Hematopoietic multipotent progenitor cell treated with erythropoietin and hydrocortisone succinate and interleukin-3 and kit ligand, for 8 days (in vitro differentiated cells): ENCODE data around the gene THEMIS2.
A peak's percentile ranks its signal among the peaks of the same experiment; 100 is the strongest.
"Not testable (repeated sequence)": the region's sequence is repeated elsewhere in the genome, so short reads cannot be mapped to it uniquely, and the experiment has no call there.

Source experiments
- DNase-seq: peaks from one replicate; pipeline ENCODE4 v3.0.0-alpha.2; 2015

Gene THEMIS2

DNA sequence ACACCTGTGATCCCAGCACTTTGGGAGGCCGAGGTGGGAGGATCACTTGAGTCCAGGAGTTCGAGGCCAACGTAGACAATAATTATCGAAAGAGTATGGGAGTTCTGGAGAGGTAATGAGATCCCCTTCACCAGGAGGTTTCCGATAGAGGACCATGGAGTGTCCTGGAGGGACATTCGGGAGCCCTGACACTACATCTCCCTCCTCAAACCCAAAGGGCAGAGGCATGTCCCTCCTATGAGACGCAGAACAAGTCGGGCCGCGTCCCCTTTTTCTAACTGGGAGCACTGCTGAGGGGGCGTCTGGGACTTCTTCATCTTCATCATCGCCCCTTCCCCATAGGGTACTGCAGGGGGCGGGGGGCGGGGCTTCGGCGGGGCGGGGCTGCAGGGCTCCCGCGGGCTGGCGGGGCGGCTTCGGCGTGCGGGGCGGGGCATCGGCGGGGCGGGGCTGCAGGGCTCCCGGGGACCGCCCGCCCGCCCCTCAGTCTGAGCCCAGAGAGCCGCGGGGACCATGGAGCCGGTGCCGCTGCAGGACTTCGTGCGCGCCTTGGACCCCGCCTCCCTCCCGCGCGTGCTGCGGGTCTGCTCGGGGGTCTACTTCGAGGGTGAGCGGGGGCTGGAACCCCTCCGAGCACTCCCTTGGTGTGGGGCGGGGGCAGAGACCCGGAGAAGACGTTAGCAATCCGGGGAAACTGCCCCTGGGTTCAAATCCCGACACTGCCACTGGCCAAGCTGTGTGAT is at the start of gene THEMIS2:
TSS of gene THEMIS2 (plus strand) at position 486 of the 743 bp plus-strand sequence. CDS start at position 514, 28 bp downstream.
- peak; percentile 62 for DNase-seq

GRCh38 chr1:27823784-27824183 is 48.6 kb upstream of the THEMIS2 start:
- DNase-seq: no peak

GRCh38 chr1:27824411-27824810 is 47.9 kb upstream of the THEMIS2 start:
- no peak for DNase-seq

GRCh38 chr1:27829339-27829960 is 42.9 kb upstream of the THEMIS2 start:
- DNase-seq: not testable (repeated sequence)

GRCh38 chr1:27830621-27831440 is 41.5 kb upstream of the THEMIS2 start, which contains the start of gene PPP1R8:
TSS of gene PPP1R8 (plus strand) at chr1:27830782. CDS start at chr1:27830836, 54 bp downstream.
- DNase-seq: peak; percentile 97

DNA sequence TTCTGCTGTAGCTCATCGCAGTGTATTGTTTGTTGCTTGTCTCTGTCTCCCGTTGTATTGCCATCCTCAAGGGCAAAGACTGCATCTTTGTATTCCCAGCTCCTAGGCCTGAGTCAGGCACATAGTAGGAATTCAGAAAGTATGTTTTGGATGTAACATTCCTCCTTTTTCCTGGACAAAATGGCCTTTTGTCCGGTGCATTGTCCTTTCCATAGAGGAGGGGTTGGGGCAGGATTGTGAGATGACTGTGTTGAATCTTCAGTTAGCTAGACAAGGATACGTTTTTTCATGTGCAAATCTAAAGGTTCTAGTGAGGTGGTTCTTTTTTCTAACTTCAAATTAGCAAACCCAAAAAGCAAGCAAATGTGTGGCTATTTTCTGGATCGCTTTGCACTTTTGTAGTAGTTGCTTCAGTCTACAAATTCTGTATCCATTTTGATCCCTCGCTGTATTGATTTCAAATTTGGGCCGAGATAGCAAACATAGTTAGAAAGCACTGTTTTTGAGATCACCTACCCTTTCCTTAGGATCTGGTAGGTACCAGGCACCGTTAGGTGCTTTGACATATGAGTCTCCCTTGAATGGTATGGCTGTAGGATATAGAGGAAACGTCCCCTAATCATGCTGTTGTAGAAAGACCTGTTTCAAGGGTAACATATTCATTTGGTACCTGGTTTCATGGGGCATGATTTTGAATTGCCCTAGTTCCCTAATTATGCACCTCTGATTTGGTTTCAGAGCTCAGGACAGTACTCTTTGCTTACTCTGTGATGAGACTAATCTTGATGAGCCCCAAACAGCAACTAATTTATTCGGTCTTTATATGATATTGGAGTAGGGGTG is 40.6 kb upstream of the THEMIS2 start:
- DNase-seq: peak; percentile 19

DNA sequence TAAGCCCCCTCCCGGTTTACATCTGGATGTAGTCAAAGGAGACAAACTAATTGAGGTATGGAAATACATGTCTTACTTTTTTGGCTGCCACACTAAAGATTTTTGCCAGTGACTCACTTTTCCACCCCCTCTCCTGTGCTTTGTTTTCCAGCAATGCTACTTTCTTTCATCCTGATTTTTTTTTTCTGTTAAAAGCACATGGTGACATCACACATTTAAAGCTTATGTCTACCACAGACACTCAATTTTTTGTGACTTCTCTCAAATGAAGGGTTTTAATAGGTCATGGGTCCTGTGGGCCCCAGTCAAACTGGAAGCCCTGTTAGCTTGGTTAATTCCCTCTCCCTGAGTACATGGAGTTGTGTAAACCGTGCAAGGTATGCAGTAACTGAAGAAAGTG is 39.6 kb upstream of the THEMIS2 start:
- no peak for DNase-seq

- no peak for DNase-seq
Observed at GRCh38 chr1:27833470-27833869, 38.9 kb upstream of the THEMIS2 start.

DNA sequence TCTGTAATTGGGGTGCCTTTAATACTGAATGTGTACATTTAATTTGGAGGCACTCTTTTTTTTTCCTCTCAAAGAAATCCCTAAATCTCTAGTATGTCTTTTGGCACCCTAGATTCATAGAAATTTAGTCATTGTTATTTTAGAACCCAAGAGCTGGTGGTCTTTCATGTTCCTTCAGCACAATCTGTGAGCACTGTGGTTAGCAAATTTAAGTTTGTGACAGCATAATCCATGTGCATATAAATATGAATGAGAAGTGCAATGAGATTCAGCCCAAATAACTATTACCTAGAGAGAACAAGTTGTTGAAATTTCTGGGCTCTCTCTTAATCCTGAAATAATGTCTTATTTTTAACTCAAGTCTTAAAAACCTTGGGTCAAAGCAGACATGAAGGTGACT is 37.3 kb upstream of the THEMIS2 start:
- no peak for DNase-seq

GRCh38 chr1:27835501-27835900 is 36.8 kb upstream of the THEMIS2 start:
- no peak for DNase-seq

DNA sequence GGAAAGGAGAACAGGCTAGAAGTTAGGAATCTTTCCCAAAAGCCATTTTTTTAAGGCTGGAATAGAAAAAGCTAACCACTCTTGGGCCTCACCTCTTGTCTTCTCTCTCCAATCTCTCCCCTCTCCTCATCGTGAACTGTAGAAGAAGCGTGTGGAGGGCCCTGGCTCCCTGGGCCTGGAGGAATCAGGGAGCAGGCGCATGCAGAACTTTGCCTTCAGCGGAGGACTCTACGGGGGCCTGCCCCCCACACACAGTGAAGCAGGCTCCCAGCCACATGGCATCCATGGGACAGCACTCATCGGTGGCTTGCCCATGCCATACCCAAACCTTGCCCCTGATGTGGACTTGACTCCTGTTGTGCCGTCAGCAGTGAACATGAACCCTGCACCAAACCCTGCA is 22.4 kb upstream of the THEMIS2 start:
- DNase-seq: no peak

GRCh38 chr1:27855085-27855484 is 17.3 kb upstream of the THEMIS2 start:
- DNase-seq: no peak

DNA sequence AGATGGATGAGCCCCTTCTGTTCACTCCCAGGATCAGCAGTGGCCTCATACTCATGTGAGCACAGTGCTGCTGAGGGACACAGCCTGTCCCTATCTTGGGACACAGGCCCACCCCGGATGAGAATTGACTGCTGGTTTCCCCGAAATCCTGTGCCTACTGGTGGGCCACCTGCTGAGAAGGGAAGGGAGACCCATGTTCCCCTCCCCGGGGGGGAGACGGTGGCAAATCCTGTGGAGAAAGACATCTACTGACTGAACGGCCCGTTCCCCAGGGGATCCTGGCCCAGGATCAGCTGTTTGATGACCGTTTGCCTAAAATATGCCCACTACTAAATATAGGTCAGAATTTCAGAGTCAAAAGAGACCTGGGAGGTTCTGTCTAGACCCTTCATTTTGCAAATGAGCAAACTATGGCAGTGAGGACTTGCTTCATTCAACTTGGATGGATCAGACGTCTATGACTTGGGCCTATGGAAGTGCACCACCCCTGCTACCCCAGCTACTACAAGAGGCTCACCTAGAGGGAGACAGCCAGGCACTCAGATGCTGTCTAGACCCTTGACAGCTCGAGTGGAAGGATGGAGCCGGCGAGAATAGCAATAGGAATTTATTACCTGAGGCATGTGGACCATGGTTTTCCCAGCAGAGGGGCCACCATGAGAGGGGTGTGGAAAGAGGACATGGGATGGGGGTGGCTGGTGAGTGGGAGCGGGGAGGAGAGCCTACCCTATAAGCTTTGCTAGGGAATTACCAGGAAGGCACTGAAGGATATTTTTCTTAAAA is 15.6 kb upstream of the THEMIS2 start:
- no peak for DNase-seq

DNA sequence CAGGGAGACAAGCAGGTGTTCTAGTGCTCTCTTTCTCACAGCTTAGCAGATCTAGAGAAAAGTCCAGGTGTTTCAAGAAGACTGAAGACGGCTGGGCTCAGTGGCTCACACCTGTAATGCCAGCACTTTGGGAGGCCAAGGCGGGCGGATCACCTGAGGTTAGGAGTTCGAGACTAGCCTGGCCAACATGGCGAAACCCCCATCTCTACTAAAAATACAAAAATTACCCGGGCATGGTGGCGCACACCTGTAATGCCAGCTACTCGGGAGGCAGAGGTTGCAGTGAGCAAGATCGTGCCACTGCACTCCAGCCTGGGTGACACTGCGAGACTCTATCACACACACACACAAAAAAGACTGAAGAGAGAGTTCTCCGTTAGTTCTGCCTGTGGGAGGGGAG is 14.8 kb upstream of the THEMIS2 start:
- DNase-seq: not testable (repeated sequence)

DNA sequence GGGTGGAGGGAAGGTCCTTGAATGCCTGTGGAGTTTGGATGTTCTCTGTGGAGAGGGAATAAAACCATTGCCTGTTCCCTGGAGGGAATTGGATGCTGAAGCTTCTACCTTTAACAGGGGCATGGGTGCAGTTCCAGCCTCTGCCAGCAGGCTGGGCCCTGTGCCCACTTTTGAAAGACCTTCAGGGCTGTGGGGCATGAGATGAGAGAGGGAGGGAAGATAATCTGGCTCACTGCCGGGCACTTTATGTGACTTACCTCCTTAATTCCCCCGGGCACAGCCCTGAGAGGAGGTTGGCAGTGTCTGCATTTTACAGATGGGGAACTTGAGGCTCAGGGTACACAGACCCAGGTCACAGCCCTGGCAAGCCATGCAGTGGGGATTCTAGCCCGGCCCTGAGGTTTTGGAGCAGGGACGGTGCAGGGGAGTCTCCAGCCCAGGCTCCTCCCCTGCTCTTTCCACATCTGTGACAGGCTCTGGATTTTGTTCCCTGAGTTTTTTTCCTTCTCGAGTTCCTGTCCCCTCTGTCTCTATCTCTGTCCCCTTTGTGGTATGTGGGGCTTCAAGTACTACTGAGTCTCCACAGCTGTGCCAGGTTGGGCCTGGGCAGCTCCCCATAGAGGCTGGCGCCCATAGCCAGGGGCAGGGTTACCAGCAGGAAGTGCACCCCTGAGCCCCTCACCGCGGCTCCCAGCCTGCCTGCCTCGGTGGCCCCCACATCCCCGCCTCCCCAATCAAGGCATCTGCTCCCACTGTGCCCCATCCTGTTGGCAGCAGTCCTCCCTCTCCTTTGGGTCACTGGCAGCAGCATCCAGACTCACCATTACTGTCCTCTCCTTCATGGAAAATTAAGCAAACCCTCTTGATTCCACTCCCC is 14.0 kb upstream of the THEMIS2 start:
- peak; percentile 93 for DNase-seq

DNA sequence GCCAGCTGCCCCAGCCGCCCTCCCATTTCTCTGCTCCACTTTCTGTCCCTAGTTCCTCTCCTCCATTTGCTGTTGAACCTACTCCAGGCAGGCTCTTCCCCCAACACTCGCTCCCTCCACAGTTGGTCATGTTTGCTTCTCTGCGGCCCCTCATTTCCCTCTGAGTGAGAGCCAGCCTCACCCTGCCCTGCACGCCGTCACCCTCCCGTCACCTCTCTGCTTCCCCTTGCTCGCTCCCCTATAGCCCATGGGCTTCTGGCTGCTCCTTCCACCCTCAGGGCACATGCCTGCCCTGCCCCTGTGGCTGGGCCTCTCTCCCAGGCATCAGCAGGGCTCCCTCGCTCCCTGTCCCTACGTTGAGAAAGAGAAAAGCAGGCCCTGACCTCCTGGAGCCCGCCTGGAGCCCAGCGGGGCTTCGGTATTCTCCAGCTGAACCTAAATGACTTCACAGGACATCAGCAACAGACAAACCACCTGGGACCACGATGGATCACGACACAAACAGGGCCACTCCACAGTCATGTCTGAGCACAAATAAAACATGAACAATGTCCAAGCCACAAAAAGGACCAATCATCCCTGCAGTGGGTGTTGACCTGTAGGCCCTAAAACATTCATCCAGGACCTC is 13.3 kb upstream of the THEMIS2 start:
- no peak for DNase-seq

DNA sequence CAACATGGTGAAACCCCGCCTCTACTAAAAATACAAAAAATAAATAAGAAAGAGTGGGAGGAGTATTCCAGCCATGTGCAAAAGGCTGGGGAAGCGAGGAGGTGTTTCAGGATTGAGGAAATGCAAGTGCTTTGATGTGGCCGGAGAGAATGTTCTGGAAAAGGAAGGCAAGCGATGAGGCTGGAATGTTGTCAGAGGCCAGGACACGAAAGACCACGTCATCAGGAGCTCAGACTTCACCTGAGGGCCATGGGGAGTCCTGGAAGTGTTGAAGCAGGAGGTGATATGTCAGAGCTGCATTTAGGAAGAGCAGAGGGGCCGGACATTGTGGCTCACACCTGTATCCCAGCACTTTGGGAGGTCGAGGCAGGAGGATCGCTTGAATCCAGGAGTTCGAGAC is 10.9 kb upstream of the THEMIS2 start:
- DNase-seq: no peak

GRCh38 chr1:27862004-27862403 is 10.3 kb upstream of the THEMIS2 start:
- DNase-seq: no peak

- peak; percentile 59 for DNase-seq
Observed at GRCh38 chr1:27862671-27863537, 9.4 kb upstream of the THEMIS2 start.
